Trophoblast cell (in vitro differentiated cells and primary cell): ENCODE data around the gene GNAI3.

Experiments used
- DNase-seq, 2 donors: peaks; one replicate each; pipeline ENCODE4 v3.0.0-alpha.2; 2016
- H2AFZ ChIP-seq: 2 replicates; pipeline ENCODE4 v1.6.1; 2013; ENCODE audit warnings: low read length, moderate library complexity, mild to moderate bottlenecking; ENCODE audit not compliant: insufficient read depth, poor library complexity
- H2AK5ac ChIP-seq: 2 replicates; pipeline ENCODE4 v1.6.1; 2013; ENCODE audit warnings: mild to moderate bottlenecking, low read length
- H2BK120ac ChIP-seq: 2 replicates; pipeline ENCODE4 v1.6.1; 2013; ENCODE audit warnings: low read length, mild to moderate bottlenecking, moderate library complexity; ENCODE audit not compliant: insufficient read depth, poor library complexity
- H2BK12ac ChIP-seq: 2 replicates; pipeline ENCODE4 v1.6.1; 2013; ENCODE audit warnings: mild to moderate bottlenecking, low read length, moderate library complexity
- H2BK5ac ChIP-seq: 2 replicates; pipeline ENCODE4 v1.6.1; 2013; ENCODE audit warnings: low read length, low read depth, moderate library complexity, mild to moderate bottlenecking; ENCODE audit not compliant: poor library complexity
- H3K14ac ChIP-seq: 2 replicates; pipeline ENCODE4 v1.6.1; 2013; ENCODE audit warnings: mild to moderate bottlenecking, low read length
- H3K18ac ChIP-seq: 2 replicates; pipeline ENCODE4 v1.6.1; 2013; ENCODE audit warnings: mild to moderate bottlenecking, low read length
- H3K23ac ChIP-seq: 2 replicates; pipeline ENCODE4 v1.6.1; 2013; ENCODE audit warnings: low read length
- H3K27ac ChIP-seq: 2 replicates; pipeline ENCODE4 v1.5.1; 2013; ENCODE audit warnings: low read depth, mild to moderate bottlenecking, inconsistent platforms, low read length, moderate library complexity
- H3K27me3 ChIP-seq: 2 replicates; pipeline ENCODE4 v1.6.1; 2013; ENCODE audit warnings: inconsistent platforms, mild to moderate bottlenecking, low read length, moderate library complexity; ENCODE audit not compliant: insufficient read depth
- H3K36me3 ChIP-seq, 2 experiments: 1 replicate in 1 of 2; 2 replicates in 1 of 2; pipeline ENCODE4 v1.6.1; 2013; ENCODE audit warnings: low read length in 2 of 2, mild to moderate bottlenecking in 2 of 2, moderate library complexity in 1 of 2; ENCODE audit not compliant: insufficient read depth in 2 of 2, control insufficient read depth in 1 of 2
- H3K4ac ChIP-seq: 2 replicates; pipeline ENCODE4 v1.6.1; 2013; ENCODE audit warnings: low read depth, mild to moderate bottlenecking, low read length, moderate library complexity
- H3K4me1 ChIP-seq, 2 experiments: 1 replicate in 1 of 2; 2 replicates in 1 of 2; pipeline ENCODE4 v1.6.1; 2013; ENCODE audit warnings: low read length in 2 of 2, mild to moderate bottlenecking in 2 of 2, moderate library complexity in 1 of 2; ENCODE audit not compliant: insufficient read depth in 2 of 2, control insufficient read depth in 1 of 2
- H3K4me2 ChIP-seq: 2 replicates; pipeline ENCODE4 v1.6.1; 2013; ENCODE audit warnings: inconsistent platforms, mild to moderate bottlenecking, low read length, moderate library complexity
- H3K4me3 ChIP-seq: 2 replicates; pipeline ENCODE4 v1.5.1; 2013; ENCODE audit warnings: mild to moderate bottlenecking, low read depth, low read length, inconsistent platforms
- H3K79me1 ChIP-seq: one replicate; pipeline ENCODE4 v1.6.1; 2013; ENCODE audit warnings: low read length
- H3K79me2 ChIP-seq: 2 replicates; pipeline ENCODE4 v1.6.1; 2013; ENCODE audit warnings: low read length, mild to moderate bottlenecking; ENCODE audit not compliant: control insufficient read depth, insufficient read depth, poor library complexity
- H3K9ac ChIP-seq: 2 replicates; pipeline ENCODE4 v1.6.1; 2013; ENCODE audit warnings: mild to moderate bottlenecking, low read length
- H3K9me3 ChIP-seq: 2 replicates; pipeline ENCODE4 v1.6.1; 2013; ENCODE audit warnings: low read depth, mild to moderate bottlenecking, control low read depth, inconsistent platforms, low read length; ENCODE audit not compliant: insufficient read depth
- H4K12ac ChIP-seq: 2 replicates; pipeline ENCODE4 v1.6.1; 2013; ENCODE audit warnings: low read depth, mild to moderate bottlenecking, low read length, moderate library complexity
- H4K8ac ChIP-seq: 2 replicates; pipeline ENCODE4 v1.6.1; 2013; ENCODE audit warnings: low read depth, mild to moderate bottlenecking, low read length, moderate library complexity
- H4K91ac ChIP-seq: one replicate; pipeline ENCODE4 v1.6.1; 2013; ENCODE audit warnings: low read depth, mild to moderate bottlenecking, low read length, moderate library complexity
- WGBS: extraction: QIAGEN DNeasy Blood & Tissue Kit; methylation state at CpG from one replicate; pipeline ENCODE4 v1.1.7; 2013; ENCODE audit warnings: missing lambda C conversion rate; ENCODE audit not compliant: insufficient read length, insufficient coverage; ENCODE audit errors: extremely low coverage; 5-methylcytosine and 5-hydroxymethylcytosine counted together

GNAI3 gene

DNA sequence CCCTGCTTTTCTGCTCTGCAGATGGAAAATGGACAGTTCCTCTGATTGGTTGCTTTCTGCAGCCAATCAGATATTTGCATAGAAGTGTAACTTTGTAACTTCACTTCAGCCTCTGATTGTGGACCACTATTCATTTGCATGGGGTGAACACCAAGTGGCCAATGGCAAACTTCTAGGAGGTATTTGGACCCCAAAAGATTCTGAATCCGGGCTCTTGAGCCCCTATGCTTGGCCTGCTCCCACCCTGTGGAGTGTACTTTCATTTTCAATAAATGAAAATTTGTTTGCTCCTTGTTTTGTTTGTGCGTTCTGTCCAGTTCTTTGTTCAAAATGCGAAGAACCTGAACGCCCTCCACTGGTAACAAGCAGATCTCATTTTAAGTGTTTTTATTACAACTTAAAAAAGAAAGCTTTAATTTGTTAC lies 101.1 kb downstream of the GNAI3 start:
- no peaks in the 10 kb centered on the region for H3K27me3 ChIP-seq
- H3K4me3 ChIP-seq = no peak overlapping the region
- no peak overlapping the region for H3K23ac ChIP-seq
- no peaks in the 10 kb centered on the region for H3K79me2 ChIP-seq
- H2AFZ ChIP-seq = no peak overlapping the region
- no CpG with 5 or more reads among the region's 4 CpGs for WGBS
- H4K8ac ChIP-seq = no peak overlapping the region
- H3K4me2 ChIP-seq = no peak overlapping the region
- H3K14ac ChIP-seq = no peak overlapping the region
- H2BK5ac ChIP-seq = no peak overlapping the region
- no peak overlapping the region for H2AK5ac ChIP-seq
- no peak overlapping the region for H3K4ac ChIP-seq
- peak in 1 of 2 donors; percentile 32 for DNase-seq
- no peaks in the 10 kb centered on the region for H3K9me3 ChIP-seq
- H4K91ac ChIP-seq = no peak overlapping the region
- no peak overlapping the region for H3K27ac ChIP-seq
- H3K79me1 ChIP-seq = no peaks in the 10 kb centered on the region
- peaks cover 0 to 2% of the 10 kb centered on the region in 2 experiments for H3K4me1 ChIP-seq
- no peak overlapping the region for H3K18ac ChIP-seq
- no peaks in the 10 kb centered on the region for H3K36me3 ChIP-seq
- no peak overlapping the region for H2BK12ac ChIP-seq
- no peak overlapping the region for H4K12ac ChIP-seq
- H3K9ac ChIP-seq = no peak overlapping the region
- no peak overlapping the region for H2BK120ac ChIP-seq

DNA sequence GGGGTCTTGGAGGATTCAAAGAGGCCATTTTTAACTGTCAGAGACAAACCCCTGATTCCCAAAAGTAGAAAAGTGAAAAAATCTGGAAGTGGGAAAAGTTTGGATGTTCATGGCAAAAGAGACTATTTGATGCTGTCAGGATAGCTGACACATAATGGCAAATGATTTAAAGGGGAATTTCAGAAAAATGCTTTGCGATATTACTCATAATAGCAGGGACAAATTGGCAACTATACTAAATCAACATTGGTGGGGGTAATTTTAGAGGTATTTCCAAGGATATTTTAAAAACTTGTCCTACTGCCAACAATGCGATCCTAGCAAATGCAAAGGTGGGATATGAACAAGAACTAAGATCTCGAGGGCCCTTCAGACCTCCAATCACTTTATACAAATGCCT lies 102.2 kb downstream of the GNAI3 start:
- Histone ChIP-seq H3K4me2 (no peak overlapping the region), H3K79me1 (no peaks in the 10 kb centered on the region), H3K4me1 (peaks cover 2% of the 10 kb centered on the region in 2 experiments), H2BK5ac (no peak overlapping the region), H3K27me3 (no peaks in the 10 kb centered on the region), H3K27ac (no peak overlapping the region), H3K9ac (no peak overlapping the region), H2AK5ac (no peak overlapping the region), H4K91ac (no peak overlapping the region), H3K79me2 (no peaks in the 10 kb centered on the region), H2BK12ac (no peak overlapping the region), H3K9me3 (no peaks in the 10 kb centered on the region), H3K4me3 (no peak overlapping the region), H3K36me3 (no peaks in the 10 kb centered on the region), H4K8ac (no peak overlapping the region), H3K23ac (no peak overlapping the region), H2BK120ac (no peak overlapping the region), H3K18ac (no peak overlapping the region), H2AFZ (no peak overlapping the region), H3K14ac (no peak overlapping the region), H4K12ac (no peak overlapping the region), H3K4ac (no peak overlapping the region)
- WGBS = no CpG with 5 or more reads among the region's 3 CpGs
- DNase-seq = no peak

- Histone ChIP-seq H3K14ac (no peak overlapping the region), H4K8ac (no peak overlapping the region), H3K9me3 (no peaks in the 10 kb centered on the region), H2BK12ac (no peak overlapping the region), H3K9ac (no peak overlapping the region), H3K36me3 (no peaks in the 10 kb centered on the region), H3K27me3 (no peaks in the 10 kb centered on the region), H4K91ac (no peak overlapping the region), H4K12ac (no peak overlapping the region), H2BK120ac (no peak overlapping the region), H3K79me1 (peaks cover 6% of the 10 kb centered on the region), H3K4me2 (no peak overlapping the region), H3K79me2 (no peaks in the 10 kb centered on the region), H3K23ac (no peak overlapping the region), H3K27ac (no peak overlapping the region), H2AK5ac (no peak overlapping the region), H3K4me1 (peaks cover 3 to 5% of the 10 kb centered on the region in 2 experiments), H3K4ac (no peak overlapping the region), H3K18ac (no peak overlapping the region), H3K4me3 (no peak overlapping the region), H2BK5ac (no peak overlapping the region), H2AFZ (no peak overlapping the region)
- peak in 1 of 2 donors; percentile 39 for DNase-seq
- WGBS = no CpG with 5 or more reads among the region's 2 CpGs
Measured at GRCh38 chr1:109652402-109652801, 104.0 kb downstream of the GNAI3 start.

GRCh38 chr1:109653306-109653705 lies 104.9 kb downstream of the GNAI3 start:
- no peak overlapping the region for H2BK120ac ChIP-seq
- no peak overlapping the region for H2BK12ac ChIP-seq
- no peaks in the 10 kb centered on the region for H3K36me3 ChIP-seq
- H3K79me1 ChIP-seq = peaks cover 6% of the 10 kb centered on the region
- DNase-seq = no peak
- H3K23ac ChIP-seq = no peak overlapping the region
- H2AK5ac ChIP-seq = no peak overlapping the region
- H4K91ac ChIP-seq = no peak overlapping the region
- no peak overlapping the region for H4K8ac ChIP-seq
- H2BK5ac ChIP-seq = no peak overlapping the region
- no peaks in the 10 kb centered on the region for H3K9me3 ChIP-seq
- H3K4me3 ChIP-seq = no peak overlapping the region
- WGBS = no CpG with 5 or more reads among the region's 2 CpGs
- H3K79me2 ChIP-seq = no peaks in the 10 kb centered on the region
- no peak overlapping the region for H3K4me2 ChIP-seq
- no peaks in the 10 kb centered on the region for H3K27me3 ChIP-seq
- no peak overlapping the region for H4K12ac ChIP-seq
- H2AFZ ChIP-seq = no peak overlapping the region
- H3K9ac ChIP-seq = no peak overlapping the region
- H3K4ac ChIP-seq = no peak overlapping the region
- H3K14ac ChIP-seq = no peak overlapping the region
- H3K4me1 ChIP-seq = peaks cover 3 to 5% of the 10 kb centered on the region in 2 experiments
- no peak overlapping the region for H3K18ac ChIP-seq
- no peak overlapping the region for H3K27ac ChIP-seq
